Right forelimb (tissue), 1 donor: ENCODE data around the gene LCP2.

ENCODE experiments used
- DNase-seq: peaks from one replicate; pipeline ENCODE4 v3.0.0-alpha.2; 2018

Gene LCP2

GRCh38 chr5:170314541-170315095, 17.0 kb upstream of the LCP2 start:
- DNase-seq = no peak

- DNase-seq = no peak
Measured at GRCh38 chr5:170313816-170314215, 16.2 kb upstream of the LCP2 start.

- DNase-seq = peak; percentile 21
Measured at GRCh38 chr5:170313344-170313743, 15.8 kb upstream of the LCP2 start.

- DNase-seq = peak; percentile 40
Measured at GRCh38 chr5:170312666-170313065, 15.1 kb upstream of the LCP2 start.

- no peak for DNase-seq
Measured at GRCh38 chr5:170312301-170312595, 14.7 kb upstream of the LCP2 start.

- peak; percentile 35 for DNase-seq
Measured at GRCh38 chr5:170311511-170312300, 14.1 kb upstream of the LCP2 start.

- DNase-seq = peak; percentile 39
Measured at GRCh38 chr5:170310256-170310926, 12.8 kb upstream of the LCP2 start.

- no peak for DNase-seq
Measured at GRCh38 chr5:170308686-170309085, 11.1 kb upstream of the LCP2 start.

GRCh38 chr5:170307575-170308465, 10.2 kb upstream of the LCP2 start:
- DNase-seq = peak; percentile 50

GRCh38 chr5:170306381-170306831, 8.8 kb upstream of the LCP2 start:
- DNase-seq = no peak

- DNase-seq = no peak
Measured at GRCh38 chr5:170305646-170306025, 8.1 kb upstream of the LCP2 start.

- DNase-seq = no peak
Measured at GRCh38 chr5:170305016-170305645, 7.6 kb upstream of the LCP2 start.

GRCh38 chr5:170303549-170303948, 6.0 kb upstream of the LCP2 start:
- no peak for DNase-seq

- DNase-seq = peak; percentile 71
Measured at GRCh38 chr5:170302653-170303501, 5.3 kb upstream of the LCP2 start.

- no peak for DNase-seq
Measured at GRCh38 chr5:170301981-170302652, 4.5 kb upstream of the LCP2 start.

- no peak for DNase-seq
Measured at GRCh38 chr5:170301149-170301548, 3.6 kb upstream of the LCP2 start.

GRCh38 chr5:170300361-170301013, 2.9 kb upstream of the LCP2 start:
- DNase-seq = no peak

GRCh38 chr5:170296935-170297588, 515 bp downstream of the LCP2 start:
- no peak for DNase-seq

GRCh38 chr5:170296036-170296934, 1.3 kb downstream of the LCP2 start:
- no peak for DNase-seq
